ENCODE measurements around the gene CEACAM1. TPM values are rescaled to one million over a fixed set of nuclear protein-coding genes. Genes with fewer than 3 reads are reported as not detected.
"Not testable (repeated sequence)": the region's sequence is repeated elsewhere in the genome, so short reads cannot be mapped to it uniquely, and the experiment has no call there.

CEACAM1 gene
- total RNA-seq, 1 donor from 2014 or later: not detected

GRCh38 chr19:42514449-42514848, 13.8 kb downstream of the CEACAM1 start:
- FAIRE-seq (no peak), DNase-seq (ENCODE audit: low spot score in 2 of 2) (no peak)

GRCh38 chr19:42512743-42513304, 15.5 kb downstream of the CEACAM1 start:
- no peak for FAIRE-seq
- no peak for DNase-seq (ENCODE audit: low spot score in 2 of 2)

- DNase-seq (ENCODE audit: low spot score in 2 of 2) (no peak), FAIRE-seq (no peak)
Observed at GRCh38 chr19:42512130-42512636, 16.1 kb downstream of the CEACAM1 start.

- FAIRE-seq: no peak
Observed at GRCh38 chr19:42511340-42511739, 16.9 kb downstream of the CEACAM1 start.

GRCh38 chr19:42508892-42509444, 19.3 kb downstream of the CEACAM1 start:
- FAIRE-seq: no peak
- DNase-seq (ENCODE audit: low spot score in 2 of 2): no peak

More at GRCh38 chr19:42511340-42511739, 16.9 kb downstream of the CEACAM1 start:
- DNase-seq (ENCODE audit: low spot score in 2 of 2): no peak

GRCh38 chr19:42505066-42505465, 23.2 kb downstream of the CEACAM1 start:
- FAIRE-seq (no peak), DNase-seq (ENCODE audit: low spot score in 2 of 2) (no peak)

- no peak for DNase-seq (ENCODE audit: low spot score in 2 of 2)
- no peak for FAIRE-seq
Observed at GRCh38 chr19:42501733-42502132, 26.5 kb downstream of the CEACAM1 start.

- not testable (repeated sequence) for DNase-seq (ENCODE audit: low spot score in 2 of 2); FAIRE-seq
Observed at GRCh38 chr19:42501243-42501642, 27.0 kb downstream of the CEACAM1 start.

- FAIRE-seq (no peak), DNase-seq (ENCODE audit: low spot score in 2 of 2) (no peak)
Observed at GRCh38 chr19:42498169-42498757, 30.0 kb downstream of the CEACAM1 start.

- DNase-seq (ENCODE audit: low spot score in 2 of 2) (no peak), FAIRE-seq (no peak)
Observed at GRCh38 chr19:42497492-42498168, 30.7 kb downstream of the CEACAM1 start.

- no peak for DNase-seq (ENCODE audit: low spot score in 2 of 2)
- no peak for FAIRE-seq
Observed at GRCh38 chr19:42496460-42497133, 31.7 kb downstream of the CEACAM1 start.

- DNase-seq (ENCODE audit: low spot score in 2 of 2) (no peak), FAIRE-seq (no peak)
Observed at GRCh38 chr19:42495663-42496062, 32.6 kb downstream of the CEACAM1 start.

- FAIRE-seq: no peak
- no peak for DNase-seq (ENCODE audit: low spot score in 2 of 2)
Observed at GRCh38 chr19:42494321-42494720, 34.0 kb downstream of the CEACAM1 start.

GRCh38 chr19:42488783-42489521, 39.3 kb downstream of the CEACAM1 start:
- DNase-seq (ENCODE audit: low spot score in 2 of 2) (no peak), FAIRE-seq (no peak)

GRCh38 chr19:42487798-42488178, 40.5 kb downstream of the CEACAM1 start:
- no peak for FAIRE-seq
- no peak for DNase-seq (ENCODE audit: low spot score in 2 of 2)

GRCh38 chr19:42487032-42487797, 41.1 kb downstream of the CEACAM1 start:
- DNase-seq (ENCODE audit: low spot score in 2 of 2) (no peak), FAIRE-seq (no peak)

- FAIRE-seq; DNase-seq (ENCODE audit: low spot score in 2 of 2): not testable (repeated sequence)
Observed at GRCh38 chr19:42485036-42485435, 43.2 kb downstream of the CEACAM1 start.

- FAIRE-seq (no peak), DNase-seq (ENCODE audit: low spot score in 2 of 2) (no peak)
Observed at GRCh38 chr19:42480335-42481095, 47.8 kb downstream of the CEACAM1 start.

GRCh38 chr19:42479736-42480135, 48.5 kb downstream of the CEACAM1 start:
- no peak for DNase-seq (ENCODE audit: low spot score in 2 of 2)
- no peak for FAIRE-seq

Data from frontal cortex (tissue), 4 donors.